ENCODE data around the gene ABCA2.

DNA sequence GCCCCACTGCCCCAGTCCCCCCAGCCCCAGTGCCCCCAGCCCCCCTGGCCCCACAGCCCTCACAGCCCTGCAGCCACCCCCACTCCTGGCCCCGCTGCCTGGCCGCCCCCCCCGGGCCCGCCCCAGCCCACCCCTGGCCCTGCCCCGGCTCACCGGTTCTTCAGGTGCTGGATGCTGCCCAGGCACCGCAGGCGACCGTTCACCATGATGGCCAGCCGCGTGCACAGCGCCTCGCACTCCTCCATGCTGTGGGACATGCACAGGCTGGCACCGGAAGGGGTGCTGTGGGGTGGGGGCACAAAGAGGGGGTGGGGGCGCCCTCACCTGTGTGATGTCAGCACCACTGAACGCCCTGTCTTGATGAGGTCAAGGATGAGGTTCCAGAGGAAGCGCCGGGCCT, 18.8 kb downstream of the ABCA2 start:
- TF ChIP-seq, protein P1, sequence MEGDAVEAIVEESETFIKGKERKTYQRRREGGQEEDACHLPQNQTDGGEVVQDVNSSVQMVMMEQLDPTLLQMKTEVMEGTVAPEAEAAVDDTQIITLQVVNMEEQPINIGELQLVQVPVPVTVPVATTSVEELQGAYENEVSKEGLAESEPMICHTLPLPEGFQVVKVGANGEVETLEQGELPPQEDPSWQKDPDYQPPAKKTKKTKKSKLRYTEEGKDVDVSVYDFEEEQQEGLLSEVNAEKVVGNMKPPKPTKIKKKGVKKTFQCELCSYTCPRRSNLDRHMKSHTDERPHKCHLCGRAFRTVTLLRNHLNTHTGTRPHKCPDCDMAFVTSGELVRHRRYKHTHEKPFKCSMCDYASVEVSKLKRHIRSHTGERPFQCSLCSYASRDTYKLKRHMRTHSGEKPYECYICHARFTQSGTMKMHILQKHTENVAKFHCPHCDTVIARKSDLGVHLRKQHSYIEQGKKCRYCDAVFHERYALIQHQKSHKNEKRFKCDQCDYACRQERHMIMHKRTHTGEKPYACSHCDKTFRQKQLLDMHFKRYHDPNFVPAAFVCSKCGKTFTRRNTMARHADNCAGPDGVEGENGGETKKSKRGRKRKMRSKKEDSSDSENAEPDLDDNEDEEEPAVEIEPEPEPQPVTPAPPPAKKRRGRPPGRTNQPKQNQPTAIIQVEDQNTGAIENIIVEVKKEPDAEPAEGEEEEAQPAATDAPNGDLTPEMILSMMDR (IDR thresholded peaks at IDR 0.05), result no peak
- TF ChIP-seq POLR2AphosphoS5 (IDR thresholded peaks at IDR 0.05), result no peak
- TF ChIP-seq POLR2A (IDR thresholded peaks at IDR 0.05), result no peak

Measured in transverse colon (tissue), 4 donors.